Spinal cord (tissue), 10 donors: ENCODE data around the gene BTBD1. TPM values are rescaled to one million over a fixed set of nuclear protein-coding genes. Genes with fewer than 3 reads are reported as not detected.

ENCODE experiments used
- DNase-seq, 6 donors: peaks; one replicate each; pipeline versions ENCODE4 v3.0.0 to v3.0.0-alpha.2; 2013 to 2015; ENCODE audit warnings: low spot score in 6 of 6, low read depth in 4 of 6
- H3K27ac ChIP-seq: one replicate; pipeline ENCODE4 v1.5.1; 2013; ENCODE audit warnings: low read depth, low read length, control low read depth
- H3K27me3 ChIP-seq: one replicate; pipeline ENCODE4 v1.6.1; 2013; ENCODE audit warnings: low read length; ENCODE audit not compliant: control insufficient read depth, insufficient read depth
- H3K36me3 ChIP-seq: one replicate; pipeline ENCODE4 v1.6.1; 2013; ENCODE audit warnings: low read length; ENCODE audit not compliant: control insufficient read depth, insufficient read depth
- H3K4me1 ChIP-seq: one replicate; pipeline ENCODE4 v1.6.1; 2013; ENCODE audit warnings: low read length; ENCODE audit not compliant: control insufficient read depth, insufficient read depth
- H3K4me3 ChIP-seq: one replicate; pipeline ENCODE4 v1.5.1; 2013; ENCODE audit warnings: low read depth, low read length, control low read depth
- H3K9me3 ChIP-seq: one replicate; pipeline ENCODE4 v1.6.1; 2013; ENCODE audit warnings: low read length; ENCODE audit not compliant: control insufficient read depth, insufficient read depth
- WGBS: methylation state at CpG from one replicate; pipeline ENCODE4 v1.1.5; 2013; ENCODE audit warnings: missing lambda C conversion rate; ENCODE audit not compliant: insufficient coverage; 5-methylcytosine and 5-hydroxymethylcytosine counted together
- polyA plus RNA-seq, 2 donors: library from polyadenylated mRNA; unstranded; fragments of 120-200 nt; gene quantifications; one replicate each; pipeline ENCODE4 v1.2.1, GENCODE V29; 2013; ENCODE audit not compliant: insufficient read length in 2 of 2
- total RNA-seq, 2 donors: library from RNA; depleted of rRNA in 1 of 2; stranded (reverse); fragments of 120-200 nt in 1 of 2; fragments of >200 nt in 1 of 2; gene quantifications; one replicate each; pipeline versions ENCODE4 v1.2.3 to v1.2.4, GENCODE V29; 2013 to 2014
- donor health status: healthy.

Gene BTBD1
- total and polyA plus RNA-seq, 4 donors, result 71.0 to 149 (median 80.4) TPM

DNA sequence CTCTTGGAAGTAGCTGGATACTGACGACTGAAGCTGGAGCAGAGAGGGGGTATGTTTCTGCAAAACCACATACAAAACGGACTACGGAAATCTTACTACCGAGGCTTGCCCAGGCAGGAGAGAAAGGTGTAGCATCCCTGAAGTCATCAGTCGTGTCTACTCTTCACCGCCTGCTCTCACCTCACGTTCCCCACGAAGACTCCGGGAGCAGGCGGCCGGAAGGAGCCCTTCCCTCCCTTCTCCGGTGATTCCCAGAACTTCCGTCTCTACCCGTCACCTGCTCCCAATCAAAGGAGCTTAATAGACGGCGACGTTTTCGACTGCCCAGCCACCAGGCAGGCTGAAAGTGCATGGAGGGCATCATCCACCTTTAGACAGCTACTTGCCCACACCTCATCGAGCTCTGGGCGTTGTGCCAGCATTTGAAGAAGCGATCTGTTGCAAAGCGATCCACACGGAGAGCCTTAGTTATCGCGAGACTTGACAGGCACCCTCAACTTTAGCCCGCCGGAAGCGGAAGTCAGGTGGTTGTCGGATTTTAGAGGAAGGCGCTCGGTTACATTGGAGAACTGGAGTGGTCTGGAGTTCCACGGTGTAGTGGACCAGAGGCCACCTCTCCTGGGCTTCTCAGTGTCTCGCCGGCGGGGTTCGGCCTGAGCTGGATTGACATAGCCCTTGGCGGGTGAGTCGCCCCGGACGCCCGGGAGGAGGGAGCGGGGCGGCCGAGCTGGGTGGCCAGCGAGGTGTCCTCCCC is 81.2 kb downstream of the BTBD1 start, which contains the start of gene RAMAC:
RAMAC (plus strand) TSS at position 523 of the 754 bp plus-strand sequence. CDS start 2,809 bp downstream, outside the sequence.
- Histone ChIP-seq H3K4me1 (peaks cover 5% of the 10 kb centered on the region), H3K4me3 (peak within 1 kb of the TSS; percentile 84), H3K36me3 (peaks cover 12% of the 10 kb centered on the region), H3K27ac (peak within 1 kb of the TSS; percentile 79), H3K9me3 (no peaks in the 10 kb centered on the region), H3K27me3 (no peaks in the 10 kb centered on the region)
- WGBS, result 3% methylated on average over 43 of the region's 45 CpGs
- DNase-seq, result peak; percentile 92 to 99 (median 96)

GRCh38 chr15:82980981-82981380 is 86.1 kb downstream of the BTBD1 start:
- Histone ChIP-seq H3K4me1 (no peaks in the 10 kb centered on the region), H3K27ac (no peak overlapping the region), H3K27me3 (no peaks in the 10 kb centered on the region), H3K4me3 (no peak overlapping the region), H3K9me3 (no peaks in the 10 kb centered on the region), H3K36me3 (peaks cover 6% of the 10 kb centered on the region)
- DNase-seq, result no peak
- WGBS, result 14% methylated on average over 1 of the region's 2 CpGs

DNA sequence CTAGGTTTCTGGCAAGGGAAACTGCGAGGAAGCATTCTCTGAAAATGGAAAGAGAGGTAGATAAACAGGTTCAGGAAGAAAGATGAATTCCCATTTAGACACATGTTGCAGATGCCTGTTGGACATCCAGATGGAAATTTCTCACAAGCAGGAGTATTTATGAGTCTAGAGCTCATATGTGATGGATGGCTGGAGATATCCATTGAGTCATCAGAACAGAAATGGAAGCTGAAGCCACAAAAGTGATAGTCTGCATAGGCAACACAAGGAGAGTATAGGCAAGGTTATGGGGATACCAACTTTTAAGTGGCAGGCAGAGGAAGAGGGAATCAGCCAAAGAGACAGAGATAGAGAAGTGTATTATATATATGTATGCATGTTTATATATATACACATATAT is 87.3 kb downstream of the BTBD1 start:
- Histone ChIP-seq H3K36me3 (peaks cover 6% of the 10 kb centered on the region), H3K4me3 (no peak overlapping the region), H3K27ac (no peak overlapping the region), H3K9me3 (no peaks in the 10 kb centered on the region), H3K27me3 (no peaks in the 10 kb centered on the region), H3K4me1 (no peaks in the 10 kb centered on the region)
- DNase-seq, result no peak
- WGBS, result 71% methylated on average over 1 of the region's 1 CpG

GRCh38 chr15:82978438-82978837 is 88.6 kb downstream of the BTBD1 start:
- DNase-seq, result no peak
- WGBS, result 100% methylated on average over 2 of the region's 5 CpGs

DNA sequence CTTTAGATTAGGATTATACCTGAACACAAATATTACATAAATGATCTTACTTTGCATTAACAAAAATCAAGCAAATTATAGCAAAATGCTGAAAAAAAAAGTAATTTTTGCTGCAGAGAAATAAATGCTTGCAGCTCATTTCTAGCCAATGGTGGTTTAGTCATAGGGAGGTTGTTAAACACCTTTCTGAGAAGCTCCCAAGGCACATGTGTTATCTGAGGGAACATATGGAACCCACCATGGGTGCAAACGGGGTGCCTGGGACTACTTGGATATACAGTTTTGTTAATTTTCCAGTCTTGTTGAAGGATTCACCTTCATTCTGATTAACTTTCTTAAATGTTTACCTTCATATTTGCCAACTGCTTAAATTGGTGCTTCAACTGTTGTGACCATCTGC is 90.0 kb downstream of the BTBD1 start:
- DNase-seq, result no peak
- Histone ChIP-seq H3K4me3 (no peak overlapping the region), H3K9me3 (no peaks in the 10 kb centered on the region), H3K27ac (no peak overlapping the region), H3K36me3 (peaks cover 3% of the 10 kb centered on the region), H3K27me3 (no peaks in the 10 kb centered on the region), H3K4me1 (no peaks in the 10 kb centered on the region)
- no CpG with 5 or more reads among the region's 1 CpG for WGBS

More at GRCh38 chr15:82978438-82978837, 88.6 kb downstream of the BTBD1 start:
- Histone ChIP-seq H3K27me3 (no peaks in the 10 kb centered on the region), H3K9me3 (no peaks in the 10 kb centered on the region), H3K27ac (no peak overlapping the region), H3K4me3 (no peak overlapping the region), H3K4me1 (no peaks in the 10 kb centered on the region), H3K36me3 (peaks cover 3% of the 10 kb centered on the region)

GRCh38 chr15:82972990-82973389 is 94.1 kb downstream of the BTBD1 start:
- WGBS, result no CpG with 5 or more reads among the region's 1 CpG

DNA sequence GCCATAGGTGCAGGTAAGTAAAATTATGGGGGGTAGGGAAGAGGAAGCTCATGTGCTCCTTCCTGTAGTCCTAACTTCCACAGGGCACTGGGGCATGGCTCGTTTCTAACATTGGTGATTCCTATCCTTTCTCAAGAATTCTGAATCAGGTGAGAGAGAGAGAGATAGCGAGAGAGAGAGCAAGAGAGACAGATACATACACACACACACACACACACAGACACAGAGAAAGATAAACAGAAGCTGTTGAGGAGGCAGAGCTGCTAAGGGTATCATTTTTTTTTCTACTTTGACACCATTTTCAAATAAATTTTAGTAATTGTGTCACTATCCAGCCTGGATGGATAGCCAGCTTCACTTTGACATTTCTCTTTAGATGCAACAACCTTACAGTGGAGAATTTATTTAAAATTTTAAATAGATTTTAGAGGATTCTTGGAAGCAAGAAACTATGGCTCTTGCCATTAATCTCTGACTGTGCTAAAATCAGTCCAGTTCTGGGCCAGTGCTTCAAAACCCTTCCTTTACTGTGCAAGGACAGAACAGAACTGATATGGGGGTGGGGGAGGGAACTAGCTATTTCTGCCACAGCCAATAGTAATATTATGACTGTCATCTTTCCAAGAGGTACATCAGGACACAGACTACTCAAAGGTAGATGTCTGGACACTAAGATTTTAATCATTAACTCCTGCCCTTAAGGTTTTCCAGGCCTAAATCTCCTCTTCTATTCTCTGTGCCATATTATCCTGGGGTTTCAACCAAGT is 95.7 kb downstream of the BTBD1 start:
- Histone ChIP-seq H3K9me3 (no peaks in the 10 kb centered on the region), H3K4me1 (no peaks in the 10 kb centered on the region), H3K27me3 (no peaks in the 10 kb centered on the region), H3K27ac (no peak overlapping the region), H3K36me3 (no peaks in the 10 kb centered on the region), H3K4me3 (no peak overlapping the region)
- no CpG with 5 or more reads among the region's 2 CpGs for WGBS
- DNase-seq, result no peak

More at GRCh38 chr15:82972990-82973389, 94.1 kb downstream of the BTBD1 start:
- DNase-seq, result no peak
- Histone ChIP-seq H3K9me3 (no peaks in the 10 kb centered on the region), H3K4me1 (no peaks in the 10 kb centered on the region), H3K4me3 (no peak overlapping the region), H3K27me3 (no peaks in the 10 kb centered on the region), H3K36me3 (peaks cover 2% of the 10 kb centered on the region), H3K27ac (no peak overlapping the region)

- no CpG with 5 or more reads among the region's 1 CpG for WGBS
- DNase-seq, result no peak
- no peaks in the 10 kb centered on the region for H3K4me1 ChIP-seq
- no peaks in the 10 kb centered on the region for H3K9me3 ChIP-seq
- no peaks in the 10 kb centered on the region for H3K36me3 ChIP-seq
- H3K27ac ChIP-seq, result no peak overlapping the region
- no peaks in the 10 kb centered on the region for H3K27me3 ChIP-seq
- H3K4me3 ChIP-seq, result no peak overlapping the region
These were observed 96.4 kb downstream of the BTBD1 start for GRCh38 chr15:82970696-82971095.

GRCh38 chr15:82970078-82970686 is 96.9 kb downstream of the BTBD1 start:
- no CpG with 5 or more reads among the region's 3 CpGs for WGBS
- Histone ChIP-seq H3K4me3 (no peak overlapping the region), H3K27ac (no peak overlapping the region), H3K9me3 (no peaks in the 10 kb centered on the region), H3K27me3 (no peaks in the 10 kb centered on the region), H3K4me1 (no peaks in the 10 kb centered on the region), H3K36me3 (no peaks in the 10 kb centered on the region)
- no peak for DNase-seq
